H9 (cell line): Measurements from ENCODE around the gene ROBO2. TPM values are rescaled to one million over a fixed set of nuclear protein-coding genes. Genes with fewer than 3 reads are reported as not detected.

ENCODE experiments used
- DNase-seq: peaks from one replicate; pipeline ENCODE4 v3.0.0-alpha.2; 2017
- H2AFZ ChIP-seq: one replicate; pipeline ENCODE4 v1.6.1; 2013; ENCODE audit warnings: mild to moderate bottlenecking, low read length, control low read depth, moderate library complexity
- H2AK5ac ChIP-seq: 2 replicates; pipeline ENCODE4 v1.6.1; 2013; ENCODE audit warnings: low read length, control low read depth, mixed read lengths; ENCODE audit not compliant: insufficient read length
- H2BK120ac ChIP-seq: one replicate; pipeline ENCODE4 v1.6.1; 2013; ENCODE audit warnings: low read depth, mild to moderate bottlenecking, low read length, control low read depth, inconsistent platforms; ENCODE audit not compliant: poor library complexity, severe bottlenecking
- H2BK12ac ChIP-seq: 2 replicates; pipeline ENCODE4 v1.6.1; 2013; ENCODE audit warnings: low read length, control low read depth, mixed read lengths, low read depth; ENCODE audit not compliant: insufficient read length
- H2BK15ac ChIP-seq: 2 replicates; pipeline ENCODE4 v1.6.1; 2013; ENCODE audit warnings: low read depth, low read length, control low read depth
- H2BK20ac ChIP-seq: one replicate; pipeline ENCODE4 v1.6.1; 2013; ENCODE audit warnings: low read depth, mild to moderate bottlenecking, low read length, control low read depth, inconsistent platforms; ENCODE audit not compliant: poor library complexity, severe bottlenecking
- H2BK5ac ChIP-seq: 2 replicates; pipeline ENCODE4 v1.6.1; 2013; ENCODE audit warnings: low read length, control low read depth, mixed read lengths; ENCODE audit not compliant: insufficient read length
- H3K14ac ChIP-seq: 2 replicates; pipeline ENCODE4 v1.6.1; 2013; ENCODE audit warnings: low read length, control low read depth; ENCODE audit not compliant: insufficient read depth
- H3K18ac ChIP-seq: 2 replicates; pipeline ENCODE4 v1.6.1; 2013; ENCODE audit warnings: low read depth, mild to moderate bottlenecking, mixed read lengths, low read length, control low read depth; ENCODE audit not compliant: insufficient read length
- H3K23ac ChIP-seq: 2 replicates; pipeline ENCODE4 v1.6.1; 2013; ENCODE audit warnings: low read length, control low read depth, mixed read lengths, low read depth; ENCODE audit not compliant: insufficient read length
- H3K23me2 ChIP-seq: 2 replicates; pipeline ENCODE4 v1.6.1; 2013; ENCODE audit warnings: low read depth, mild to moderate bottlenecking, mixed read lengths, low read length, control low read depth; ENCODE audit not compliant: insufficient read length, poor library complexity, severe bottlenecking
- H3K27ac ChIP-seq: 2 replicates; pipeline ENCODE4 v1.5.1; 2013; ENCODE audit warnings: low read length, control low read depth, mixed read lengths, low read depth; ENCODE audit not compliant: insufficient read length
- H3K27me3 ChIP-seq: 2 replicates; pipeline ENCODE4 v1.6.1; 2013; ENCODE audit warnings: low read length, control low read depth, inconsistent platforms; ENCODE audit not compliant: insufficient read depth
- H3K4ac ChIP-seq: 2 replicates; pipeline ENCODE4 v1.6.1; 2013; ENCODE audit warnings: low read depth, mild to moderate bottlenecking, control low read depth, inconsistent platforms, low read length, moderate library complexity
- H3K4me1 ChIP-seq: 2 replicates; pipeline ENCODE4 v1.6.1; 2013; ENCODE audit warnings: low read length, control low read depth, inconsistent platforms; ENCODE audit not compliant: insufficient read depth
- H3K4me2 ChIP-seq: 2 replicates; pipeline ENCODE4 v1.6.1; 2013; ENCODE audit warnings: low read length, control low read depth, mixed read lengths; ENCODE audit not compliant: insufficient read length, insufficient read depth
- H3K56ac ChIP-seq: 2 replicates; pipeline ENCODE4 v1.6.1; 2013; ENCODE audit warnings: low read depth, mild to moderate bottlenecking, mixed read lengths, low read length, control low read depth; ENCODE audit not compliant: insufficient read length
- H3K79me1 ChIP-seq: 2 replicates; pipeline ENCODE4 v1.6.1; 2013; ENCODE audit warnings: low read depth, mild to moderate bottlenecking, moderate library complexity, low read length, control low read depth, inconsistent platforms; ENCODE audit not compliant: insufficient read depth, poor library complexity, severe bottlenecking
- H3K79me2 ChIP-seq: 2 replicates; pipeline ENCODE4 v1.6.1; 2013; ENCODE audit warnings: low read length, control low read depth, inconsistent platforms; ENCODE audit not compliant: insufficient read depth
- H3K9ac ChIP-seq: 2 replicates; pipeline ENCODE4 v1.6.1; 2013; ENCODE audit warnings: low read length, control low read depth, mixed read lengths; ENCODE audit not compliant: insufficient read length; ENCODE audit errors: extremely low read depth
- H3K9me3 ChIP-seq: one replicate; pipeline ENCODE4 v1.6.1; 2013; ENCODE audit warnings: low read depth, low read length, inconsistent platforms; ENCODE audit not compliant: control insufficient read depth
- H3T11ph ChIP-seq: one replicate; pipeline ENCODE4 v1.6.1; 2013; ENCODE audit warnings: mild to moderate bottlenecking, low read length, control low read depth, inconsistent platforms
- H4K20me1 ChIP-seq: one replicate; pipeline ENCODE4 v1.6.1; 2013; ENCODE audit not compliant: control insufficient read depth, insufficient read length, insufficient read depth
- H4K5ac ChIP-seq: 2 replicates; pipeline ENCODE4 v1.6.1; 2013; ENCODE audit warnings: low read depth, mild to moderate bottlenecking, mixed read lengths, low read length, control low read depth; ENCODE audit not compliant: insufficient read length
- H4K8ac ChIP-seq: replicated peaks from 2 replicates; pipeline ENCODE4 v1.6.1; 2013; ENCODE audit warnings: low read length, control low read depth, mixed read lengths, low read depth; ENCODE audit not compliant: insufficient read length
- H4K91ac ChIP-seq: 2 replicates; pipeline ENCODE4 v1.6.1; 2013; ENCODE audit warnings: low read depth, mild to moderate bottlenecking, moderate library complexity, mixed read lengths, low read length, control low read depth; ENCODE audit not compliant: insufficient read length
- H3K27ac Mint-ChIP-seq, 3 experiments: 2 replicates in 2 of 3; 3 replicates in 1 of 3; pipeline ENCODE4 v1.8.0; 2020 to 2021; ENCODE audit warnings: mixed read lengths in 3 of 3, mild to moderate bottlenecking in 1 of 3, moderate library complexity in 1 of 3
- H3K27me3 Mint-ChIP-seq: 2 replicates; pipeline ENCODE4 v1.8.0; 2021; ENCODE audit warnings: low read depth, mild to moderate bottlenecking, moderate library complexity, mixed read lengths
- H3K36me3 Mint-ChIP-seq, 3 experiments: 2 replicates in 2 of 3; 3 replicates in 1 of 3; pipeline ENCODE4 v1.8.0; 2020 to 2021; ENCODE audit warnings: low read depth in 3 of 3, mixed read lengths in 3 of 3; ENCODE audit not compliant: insufficient read depth in 1 of 3
- H3K4me1 Mint-ChIP-seq, 2 experiments: 2 replicates each; pipeline ENCODE4 v1.8.0; 2020; ENCODE audit warnings: mixed read lengths in 2 of 2
- H3K4me3 Mint-ChIP-seq, 2 experiments: 2 replicates in 1 of 2; 3 replicates in 1 of 2; pipeline ENCODE4 v1.8.0; 2020 to 2021; ENCODE audit warnings: mild to moderate bottlenecking in 2 of 2, mixed read lengths in 2 of 2, moderate library complexity in 1 of 2
- H3K9me3 Mint-ChIP-seq, 2 experiments: 2 replicates in 1 of 2; 3 replicates in 1 of 2; pipeline ENCODE4 v1.8.0; 2020; ENCODE audit warnings: mild to moderate bottlenecking in 2 of 2, mixed read lengths in 2 of 2, moderate library complexity in 1 of 2
- CTCF ChIP-seq: fragments of 200-600 bp; sonication (generic); conservative IDR thresholded peaks from 3 replicates; pipeline ENCODE4 v1.8.0; 2021; ENCODE audit warnings: antibody characterized with exemption, mild to moderate bottlenecking
- WGBS: extraction: QIAGEN DNeasy Blood & Tissue Kit; methylation state at CpG from one replicate; pipeline ENCODE4 v1.1.7; 2013; ENCODE audit warnings: missing lambda C conversion rate, low lambda C conversion rate, mixed read lengths; ENCODE audit not compliant: insufficient read length; ENCODE audit errors: extremely low coverage; 5-methylcytosine and 5-hydroxymethylcytosine counted together
- total RNA-seq: library from RNA; stranded (reverse); gene quantifications from 2 replicates; pipeline ENCODE4 v1.2.1, GENCODE V29; 2021

Gene ROBO2
- total RNA-seq, 1 experiment from 2014 or later: 2.3 TPM

- no peak overlapping the region for H4K5ac ChIP-seq
- H3K79me2 ChIP-seq: no peaks in the 10 kb centered on the region
- no peak for TF ChIP-seq CTCF
- H4K20me1 ChIP-seq: no peaks in the 10 kb centered on the region
- no peaks in the 10 kb centered on the region for H3K4me1 Mint-ChIP-seq
- H3K9me3 ChIP-seq: no peaks in the 10 kb centered on the region
- H3K27ac Mint-ChIP-seq: no peak overlapping the region
- H3K4me1 ChIP-seq: no peaks in the 10 kb centered on the region
- H3K9me3 Mint-ChIP-seq: no peaks in the 10 kb centered on the region
- no peaks in the 10 kb centered on the region for H3K27me3 ChIP-seq
- H2AK5ac ChIP-seq: no peak overlapping the region
- H3K9ac ChIP-seq: no peak overlapping the region
- H2BK120ac ChIP-seq: no peak overlapping the region
- no peaks in the 10 kb centered on the region for H3K79me1 ChIP-seq
- H2BK5ac ChIP-seq: no peak overlapping the region
- no CpG with 5 or more reads among the region's 2 CpGs for WGBS
- no peak overlapping the region for H3K18ac ChIP-seq
- no peak overlapping the region for H4K8ac ChIP-seq
- no peak overlapping the region for H3K23ac ChIP-seq
- no peak overlapping the region for H2BK15ac ChIP-seq
- H3K27ac ChIP-seq: no peak overlapping the region
- no peak overlapping the region for H4K91ac ChIP-seq
- no peak overlapping the region for H2BK20ac ChIP-seq
- no peaks in the 10 kb centered on the region for H3K23me2 ChIP-seq
- DNase-seq: no peak
- no peaks in the 10 kb centered on the region for H3K27me3 Mint-ChIP-seq
- no peak overlapping the region for H2BK12ac ChIP-seq
- no peak overlapping the region for H3K56ac ChIP-seq
- H3K4me2 ChIP-seq: no peak overlapping the region
- no peak overlapping the region for H3K4ac ChIP-seq
- H3T11ph ChIP-seq: no peak overlapping the region
- no peaks in the 10 kb centered on the region for H3K36me3 Mint-ChIP-seq
- no peak overlapping the region for H3K4me3 Mint-ChIP-seq
- H3K14ac ChIP-seq: no peak overlapping the region
- no peak overlapping the region for H2AFZ ChIP-seq
Observed at GRCh38 chr3:77227567-77227966, 187.7 kb downstream of the ROBO2 start.
